ENCODE measurements around the gene SNRPB2.

The SNRPB2 gene

DNA sequence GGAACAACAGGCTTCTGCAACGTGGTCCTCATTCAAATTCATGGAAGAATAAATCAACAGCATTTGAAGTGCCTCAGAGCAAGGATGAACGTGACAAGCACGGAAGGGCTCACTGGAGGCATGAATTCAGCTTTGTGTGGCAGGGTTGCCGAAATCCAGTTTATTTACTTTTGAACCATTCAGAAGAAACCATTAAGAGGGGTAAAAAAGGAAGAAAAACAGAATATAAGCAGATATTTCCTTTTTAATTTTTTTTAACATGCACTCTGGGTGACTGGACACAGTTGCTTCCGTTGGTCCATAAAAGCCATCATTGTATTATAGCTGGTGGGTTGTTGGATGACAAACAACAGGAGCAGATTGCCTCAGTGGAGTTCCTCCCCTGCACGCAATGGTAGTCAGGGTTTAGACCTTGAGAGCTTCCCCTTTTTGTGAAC, 17.3 kb upstream of the SNRPB2 start:
- TF ChIP-seq, protein P1, sequence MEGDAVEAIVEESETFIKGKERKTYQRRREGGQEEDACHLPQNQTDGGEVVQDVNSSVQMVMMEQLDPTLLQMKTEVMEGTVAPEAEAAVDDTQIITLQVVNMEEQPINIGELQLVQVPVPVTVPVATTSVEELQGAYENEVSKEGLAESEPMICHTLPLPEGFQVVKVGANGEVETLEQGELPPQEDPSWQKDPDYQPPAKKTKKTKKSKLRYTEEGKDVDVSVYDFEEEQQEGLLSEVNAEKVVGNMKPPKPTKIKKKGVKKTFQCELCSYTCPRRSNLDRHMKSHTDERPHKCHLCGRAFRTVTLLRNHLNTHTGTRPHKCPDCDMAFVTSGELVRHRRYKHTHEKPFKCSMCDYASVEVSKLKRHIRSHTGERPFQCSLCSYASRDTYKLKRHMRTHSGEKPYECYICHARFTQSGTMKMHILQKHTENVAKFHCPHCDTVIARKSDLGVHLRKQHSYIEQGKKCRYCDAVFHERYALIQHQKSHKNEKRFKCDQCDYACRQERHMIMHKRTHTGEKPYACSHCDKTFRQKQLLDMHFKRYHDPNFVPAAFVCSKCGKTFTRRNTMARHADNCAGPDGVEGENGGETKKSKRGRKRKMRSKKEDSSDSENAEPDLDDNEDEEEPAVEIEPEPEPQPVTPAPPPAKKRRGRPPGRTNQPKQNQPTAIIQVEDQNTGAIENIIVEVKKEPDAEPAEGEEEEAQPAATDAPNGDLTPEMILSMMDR (IDR thresholded peaks at IDR 0.05; ENCODE audit: low read depth, low read length) = no peak
- Histone ChIP-seq H3K27me3 (ENCODE audit: insufficient read depth, low read depth, severe bottlenecking) (no peaks in the 10 kb centered on the region), H3K27ac (no peak overlapping the region), H3K9me3 (ENCODE audit: severe bottlenecking) (no peaks in the 10 kb centered on the region), H3K36me3 (no peaks in the 10 kb centered on the region), H3K4me3 (ENCODE audit: low read depth, low read length) (no peak overlapping the region)
- DNase-seq = no peak

DNA sequence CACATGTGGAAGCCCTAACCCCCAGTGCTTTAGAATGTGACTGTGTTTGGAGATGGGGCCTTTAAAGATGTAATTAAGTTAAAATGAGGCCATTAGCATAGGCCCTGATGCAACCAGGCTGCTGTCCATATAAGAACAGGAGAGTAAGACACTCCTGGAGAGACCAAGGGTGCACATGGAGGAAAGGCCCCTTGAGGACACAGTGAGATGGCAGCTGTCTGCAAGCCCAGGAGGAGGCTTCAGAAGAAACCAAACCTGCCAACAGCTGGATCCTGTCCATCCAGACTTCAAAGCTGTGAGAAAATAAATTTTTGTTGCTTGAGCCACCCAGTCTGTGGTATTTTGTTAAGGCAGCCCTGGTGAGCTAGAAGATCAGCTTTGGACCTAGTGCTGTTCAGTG, 16.8 kb upstream of the SNRPB2 start:
- H3K36me3 ChIP-seq = no peaks in the 10 kb centered on the region
- H3K4me3 ChIP-seq (ENCODE audit: low read depth, low read length) = no peak overlapping the region
- H3K27ac ChIP-seq = no peak overlapping the region
- H3K9me3 ChIP-seq (ENCODE audit: severe bottlenecking) = no peaks in the 10 kb centered on the region
- TF ChIP-seq, protein P1 (IDR thresholded peaks at IDR 0.05; ENCODE audit: low read depth, low read length) = no peak
- no peaks in the 10 kb centered on the region for H3K27me3 ChIP-seq (ENCODE audit: insufficient read depth, low read depth, severe bottlenecking)
- DNase-seq = no peak

- no peaks in the 10 kb centered on the region for H3K27me3 ChIP-seq (ENCODE audit: insufficient read depth, low read depth, severe bottlenecking)
These were observed 15.6 kb upstream of the SNRPB2 start for GRCh38 chr20:16714242-16714641.

DNA sequence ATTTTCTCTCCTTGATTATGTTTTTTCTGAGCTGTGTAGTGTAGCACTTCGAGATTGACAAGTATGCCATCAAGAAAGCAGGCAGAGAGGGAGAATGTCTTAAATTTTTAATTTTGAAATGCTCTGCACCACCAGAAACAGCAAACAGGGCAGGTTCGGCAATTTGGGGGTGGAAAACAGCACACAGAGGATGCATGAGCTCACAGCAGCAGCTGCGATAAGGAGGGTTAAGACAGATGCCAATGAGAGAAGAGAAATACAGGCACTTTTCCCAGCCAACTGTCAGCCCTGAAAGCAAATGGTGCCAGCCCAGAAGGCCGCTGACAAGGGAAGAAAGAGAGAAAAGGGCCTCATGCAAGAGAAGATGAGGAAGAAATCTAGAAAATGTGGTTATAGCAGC, 15.1 kb upstream of the SNRPB2 start:
- DNase-seq = no peak

More at GRCh38 chr20:16714242-16714641, 15.6 kb upstream of the SNRPB2 start:
- Histone ChIP-seq H3K9me3 (ENCODE audit: severe bottlenecking) (no peaks in the 10 kb centered on the region), H3K27ac (no peak overlapping the region), H3K36me3 (no peaks in the 10 kb centered on the region), H3K4me3 (ENCODE audit: low read depth, low read length) (no peak overlapping the region)
- DNase-seq = no peak
- TF ChIP-seq, protein P1 (IDR thresholded peaks at IDR 0.05; ENCODE audit: low read depth, low read length) = no peak

GRCh38 chr20:16719421-16719820, 10.4 kb upstream of the SNRPB2 start:
- TF ChIP-seq, protein P1 (IDR thresholded peaks at IDR 0.05; ENCODE audit: low read depth, low read length) = no peak
- H3K36me3 ChIP-seq = no peaks in the 10 kb centered on the region
- no peak overlapping the region for H3K27ac ChIP-seq
- no peak overlapping the region for H3K4me3 ChIP-seq (ENCODE audit: low read depth, low read length)
- no peak for DNase-seq
- no peaks in the 10 kb centered on the region for H3K9me3 ChIP-seq (ENCODE audit: severe bottlenecking)
- H3K27me3 ChIP-seq (ENCODE audit: insufficient read depth, low read depth, severe bottlenecking) = no peaks in the 10 kb centered on the region

More for the DNA sequence above, 15.1 kb upstream of the SNRPB2 start:
- Histone ChIP-seq H3K4me3 (ENCODE audit: low read depth, low read length) (no peak overlapping the region), H3K36me3 (no peaks in the 10 kb centered on the region), H3K9me3 (ENCODE audit: severe bottlenecking) (no peaks in the 10 kb centered on the region), H3K27me3 (ENCODE audit: insufficient read depth, low read depth, severe bottlenecking) (no peaks in the 10 kb centered on the region), H3K27ac (no peak overlapping the region)
- TF ChIP-seq, protein P1 (IDR thresholded peaks at IDR 0.05; ENCODE audit: low read depth, low read length) = no peak

DNA sequence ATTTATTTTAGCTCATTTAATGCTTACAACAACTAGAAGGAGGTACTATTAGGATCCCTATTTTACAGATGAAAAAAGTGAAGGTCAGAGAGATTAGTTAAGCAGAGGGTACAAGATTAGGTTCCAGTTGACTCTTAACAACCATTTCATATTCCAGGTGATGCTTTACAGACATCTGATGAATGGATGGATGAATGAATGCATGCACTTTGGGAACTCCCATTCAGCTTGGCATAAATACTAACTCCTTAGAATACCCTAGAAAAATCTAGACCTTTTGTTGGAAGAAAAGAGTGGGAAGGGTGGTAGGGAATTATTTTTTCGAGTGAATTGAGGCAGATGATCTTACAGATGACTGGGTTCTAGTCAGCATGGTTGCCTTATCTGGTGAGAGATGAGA, 746 bp upstream of the SNRPB2 start:
- Histone ChIP-seq H3K4me3 (ENCODE audit: low read depth, low read length) (no peak overlapping the region), H3K9me3 (ENCODE audit: severe bottlenecking) (peaks cover 8% of the 10 kb centered on the region), H3K27me3 (ENCODE audit: insufficient read depth, low read depth, severe bottlenecking) (no peaks in the 10 kb centered on the region), H3K27ac (no peak overlapping the region), H3K36me3 (peaks cover 36% of the 10 kb centered on the region)
- TF ChIP-seq, protein P1 (IDR thresholded peaks at IDR 0.05; ENCODE audit: low read depth, low read length) = no peak
- no peak for DNase-seq
